ENCODE data around the gene MAPT. TPM values are rescaled to one million over a fixed set of nuclear protein-coding genes. Genes with fewer than 3 reads are reported as not detected.
A peak's percentile ranks its signal among the peaks of the same experiment; 100 is the strongest.

The MAPT gene
- total RNA-seq, 1 experiment from 2014 or later: 8.3 TPM

DNA sequence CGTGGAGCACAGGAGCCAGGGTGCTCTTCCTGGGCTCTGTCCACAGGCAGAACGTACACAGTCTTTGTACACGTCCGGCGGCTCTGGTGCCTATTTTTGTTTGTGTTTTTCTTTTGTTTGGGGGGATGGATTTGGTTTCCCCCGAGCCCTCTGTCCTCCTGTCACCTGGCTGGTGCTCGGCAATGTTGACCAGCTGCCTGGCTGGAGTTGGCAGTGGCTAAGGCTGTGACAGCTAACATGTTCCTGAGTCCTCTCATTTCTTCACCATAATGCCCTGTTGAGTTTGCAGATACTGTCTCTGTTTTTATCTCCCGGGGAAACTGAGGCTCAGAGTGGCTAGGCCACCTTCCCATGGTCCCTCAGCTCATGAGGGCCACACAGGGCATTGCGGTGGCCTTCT lies 25.7 kb downstream of the MAPT start:
- no peaks in the 10 kb centered on the region for H3K36me3 ChIP-seq (ENCODE audit: insufficient read depth, low read length, poor library complexity, severe bottlenecking)
- TF ChIP-seq, protein P1, sequence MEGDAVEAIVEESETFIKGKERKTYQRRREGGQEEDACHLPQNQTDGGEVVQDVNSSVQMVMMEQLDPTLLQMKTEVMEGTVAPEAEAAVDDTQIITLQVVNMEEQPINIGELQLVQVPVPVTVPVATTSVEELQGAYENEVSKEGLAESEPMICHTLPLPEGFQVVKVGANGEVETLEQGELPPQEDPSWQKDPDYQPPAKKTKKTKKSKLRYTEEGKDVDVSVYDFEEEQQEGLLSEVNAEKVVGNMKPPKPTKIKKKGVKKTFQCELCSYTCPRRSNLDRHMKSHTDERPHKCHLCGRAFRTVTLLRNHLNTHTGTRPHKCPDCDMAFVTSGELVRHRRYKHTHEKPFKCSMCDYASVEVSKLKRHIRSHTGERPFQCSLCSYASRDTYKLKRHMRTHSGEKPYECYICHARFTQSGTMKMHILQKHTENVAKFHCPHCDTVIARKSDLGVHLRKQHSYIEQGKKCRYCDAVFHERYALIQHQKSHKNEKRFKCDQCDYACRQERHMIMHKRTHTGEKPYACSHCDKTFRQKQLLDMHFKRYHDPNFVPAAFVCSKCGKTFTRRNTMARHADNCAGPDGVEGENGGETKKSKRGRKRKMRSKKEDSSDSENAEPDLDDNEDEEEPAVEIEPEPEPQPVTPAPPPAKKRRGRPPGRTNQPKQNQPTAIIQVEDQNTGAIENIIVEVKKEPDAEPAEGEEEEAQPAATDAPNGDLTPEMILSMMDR (conservative IDR thresholded peaks at IDR 0.05; ENCODE audit: low read depth, low read length): no peak
- no peak for TF ChIP-seq EZH2 (IDR thresholded peaks at IDR 0.05; ENCODE audit: borderline replicate concordance, low read depth, low read length, poor library complexity, severe bottlenecking)
- H3K4me3 ChIP-seq (ENCODE audit: low read depth, low read length, poor library complexity, severe bottlenecking): no peak overlapping the region
- H3K4me1 ChIP-seq (ENCODE audit: insufficient read depth, low read length, poor library complexity, severe bottlenecking): no peaks in the 10 kb centered on the region
- ChIA-PET CTCF (interaction anchor here (0.6 kb wide), 1 partner anchor 26 kb away, joined by 3 read pairs; the partner anchor contains the start of gene MAPT), POLR2A (ENCODE audit: low non-redundant PET) (no interaction called here)
- no TSS peak for BruUV-seq (replicated peaks)
- no peaks in the 10 kb centered on the region for H3K9me3 ChIP-seq (ENCODE audit: low read depth, low read length, poor library complexity, severe bottlenecking)
- intact Hi-C loops (cut with micrococcal nuclease; ENCODE audit: unreplicated experiment): no loop called here
- H3K27me3 ChIP-seq (replicated peaks; ENCODE audit: insufficient read depth, low read depth, low read length, poor library complexity): no peaks in the 10 kb centered on the region
- no peak overlapping the region for H3K27ac ChIP-seq (ENCODE audit: low read depth, low read length, poor library complexity, severe bottlenecking)
- DNase-seq (ENCODE audit: low spot score): no peak

DNA sequence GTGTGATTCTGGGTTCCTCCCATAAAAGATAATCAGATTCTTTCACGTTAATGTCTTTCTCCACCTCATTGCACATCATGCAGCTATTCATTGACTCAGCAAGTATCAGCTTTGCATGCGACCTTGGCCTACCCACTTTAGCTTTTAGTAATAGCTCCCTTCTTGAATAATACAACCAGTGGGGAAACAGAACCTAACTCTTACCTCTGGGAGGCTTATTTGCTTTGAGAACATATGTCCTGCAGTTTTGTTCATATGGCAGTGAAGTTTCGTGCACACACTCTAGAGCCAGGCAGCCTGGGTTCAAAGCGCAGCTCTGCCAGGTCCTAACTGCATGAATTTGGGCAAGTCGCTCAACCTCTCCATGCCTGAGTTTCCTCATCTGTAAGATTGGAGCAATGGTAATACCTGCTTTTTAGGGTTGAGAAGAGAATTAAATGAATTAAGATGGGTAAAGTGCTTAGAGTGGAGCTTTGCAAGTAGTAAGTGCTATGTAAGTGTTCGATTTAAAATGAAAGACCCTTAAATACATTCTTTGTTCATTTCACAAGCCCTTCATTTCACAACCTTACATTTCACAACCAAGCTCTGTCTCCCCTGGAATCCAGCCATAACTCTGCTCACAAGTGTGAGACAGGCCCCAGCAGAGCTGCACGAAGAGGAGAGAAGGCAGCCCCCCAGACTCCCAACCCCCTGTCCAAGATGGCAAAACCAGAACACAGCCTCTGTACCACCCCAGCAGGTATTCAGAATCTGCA lies 29.3 kb downstream of the MAPT start:
- no peak for TF ChIP-seq EZH2 (IDR thresholded peaks at IDR 0.05; ENCODE audit: borderline replicate concordance, low read depth, low read length, poor library complexity, severe bottlenecking)
- TF ChIP-seq, protein P1 (conservative IDR thresholded peaks at IDR 0.05; ENCODE audit: low read depth, low read length): no peak
- Histone ChIP-seq H3K27me3 (replicated peaks; ENCODE audit: insufficient read depth, low read depth, low read length, poor library complexity) (no peaks in the 10 kb centered on the region), H3K27ac (ENCODE audit: low read depth, low read length, poor library complexity, severe bottlenecking) (no peak overlapping the region), H3K36me3 (ENCODE audit: insufficient read depth, low read length, poor library complexity, severe bottlenecking) (no peaks in the 10 kb centered on the region), H3K9me3 (ENCODE audit: low read depth, low read length, poor library complexity, severe bottlenecking) (no peaks in the 10 kb centered on the region), H3K4me3 (ENCODE audit: low read depth, low read length, poor library complexity, severe bottlenecking) (no peak overlapping the region), H3K4me1 (ENCODE audit: insufficient read depth, low read length, poor library complexity, severe bottlenecking) (no peaks in the 10 kb centered on the region)
- peak; percentile 26 for DNase-seq (ENCODE audit: low spot score)
- POLR2A ChIA-PET (ENCODE audit: low non-redundant PET): no interaction called here
- intact Hi-C loops (cut with micrococcal nuclease; ENCODE audit: unreplicated experiment): no loop called here
- BruUV-seq (replicated peaks): no TSS peak
- CTCF ChIA-PET: no interaction called here

DNA sequence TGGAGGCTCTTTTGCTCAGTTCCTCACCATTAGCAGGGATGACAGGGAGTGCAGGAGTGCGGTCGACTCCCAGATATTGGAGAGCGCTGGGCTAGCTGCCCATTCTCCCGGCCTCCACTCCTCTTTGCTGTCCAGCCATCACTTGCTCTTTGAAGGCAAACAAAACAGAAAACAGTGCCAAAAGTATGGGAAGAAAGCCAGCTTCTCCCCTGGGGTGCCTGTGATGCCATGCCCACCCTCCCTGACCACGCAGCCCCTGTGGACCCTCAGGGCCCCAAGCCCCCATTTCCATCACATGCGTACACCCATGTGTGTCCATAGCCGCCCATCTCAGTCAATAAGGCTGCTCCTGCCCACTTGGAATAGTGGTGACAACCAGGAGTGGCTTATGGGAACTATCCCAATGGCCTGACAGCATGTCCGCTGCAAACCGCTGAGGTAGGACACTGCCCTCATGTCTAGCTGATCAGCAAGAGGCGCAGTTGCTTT lies 30.0 kb downstream of the MAPT start:
- intact Hi-C loops (cut with micrococcal nuclease; ENCODE audit: unreplicated experiment): no loop called here
- no peaks in the 10 kb centered on the region for H3K9me3 ChIP-seq (ENCODE audit: low read depth, low read length, poor library complexity, severe bottlenecking)
- no peaks in the 10 kb centered on the region for H3K36me3 ChIP-seq (ENCODE audit: insufficient read depth, low read length, poor library complexity, severe bottlenecking)
- no peak for TF ChIP-seq EZH2 (IDR thresholded peaks at IDR 0.05; ENCODE audit: borderline replicate concordance, low read depth, low read length, poor library complexity, severe bottlenecking)
- TF ChIP-seq, protein P1 (conservative IDR thresholded peaks at IDR 0.05; ENCODE audit: low read depth, low read length): no peak
- no peak overlapping the region for H3K27ac ChIP-seq (ENCODE audit: low read depth, low read length, poor library complexity, severe bottlenecking)
- no peaks in the 10 kb centered on the region for H3K27me3 ChIP-seq (replicated peaks; ENCODE audit: insufficient read depth, low read depth, low read length, poor library complexity)
- DNase-seq (ENCODE audit: low spot score): no peak
- no peak overlapping the region for H3K4me3 ChIP-seq (ENCODE audit: low read depth, low read length, poor library complexity, severe bottlenecking)
- ChIA-PET CTCF (no interaction called here), POLR2A (ENCODE audit: low non-redundant PET) (no interaction called here)
- H3K4me1 ChIP-seq (ENCODE audit: insufficient read depth, low read length, poor library complexity, severe bottlenecking): no peaks in the 10 kb centered on the region
- BruUV-seq (replicated peaks): no TSS peak

Measured in A673 (cell line).